Esophagus muscularis mucosa (tissue), 4 donors: ENCODE data around the gene IQCH. TPM values are rescaled to one million over a fixed set of nuclear protein-coding genes. Genes with fewer than 3 reads are reported as not detected.

Experiments used
- DNase-seq: peaks from one replicate; pipeline ENCODE4 v3.0.0-alpha.2; 2017; ENCODE audit errors: extremely low spot score
- H3K27ac ChIP-seq, 4 donors: fragments of 200-600 bp; sonication (generic); replicated peaks in 1 of 4; 1 replicate in 3 of 4; 2 replicates in 1 of 4; pipeline ENCODE4 v1.5.1; 2016 to 2019; ENCODE audit warnings: mild to moderate bottlenecking in 1 of 4
- H3K27me3 ChIP-seq, 4 donors: fragments of 200-600 bp; sonication (generic); one replicate each; pipeline versions ENCODE4 v1.5.1 to v1.6.0; 2016 to 2019
- H3K36me3 ChIP-seq, 4 donors: fragments of 200-600 bp; sonication (generic); one replicate each; pipeline ENCODE4 v1.5.1; 2016 to 2019
- H3K4me1 ChIP-seq, 4 donors: fragments of 200-600 bp; sonication (generic); one replicate each; pipeline ENCODE4 v1.5.1; 2016 to 2019
- H3K4me3 ChIP-seq, 4 donors: fragments of 200-600 bp; sonication (generic); 1 replicate in 2 of 4; 2 replicates in 2 of 4; pipeline ENCODE4 v1.5.1; 2016 to 2019; ENCODE audit warnings: mild to moderate bottlenecking in 4 of 4, moderate library complexity in 1 of 4
- H3K9me3 ChIP-seq, 4 donors: fragments of 200-600 bp; sonication (generic); 1 replicate in 3 of 4; 2 replicates in 1 of 4; pipeline ENCODE4 v1.5.1; 2016 to 2019
- EP300 ChIP-seq: sonication (generic); formaldehyde crosslinking; IDR thresholded peaks from one replicate; pipeline ENCODE4 v1.6.1; 2017; ENCODE audit warnings: antibody characterized with exemption
- POLR2A ChIP-seq: fragments of 450-650 bp; IDR thresholded peaks from one replicate; pipeline ENCODE4 v1.6.1; 2017; ENCODE audit warnings: antibody characterized with exemption, moderate library complexity, mild to moderate bottlenecking, low read depth
- POLR2AphosphoS5 ChIP-seq, 2 donors: sonication (generic); formaldehyde crosslinking; IDR thresholded peaks; one replicate each; pipeline ENCODE4 v1.6.1; 2017; ENCODE audit warnings: antibody characterized with exemption in 2 of 2
- WGBS: methylation state at CpG from one replicate; pipeline ENCODE4 v1.1.5; 2018; 5-methylcytosine and 5-hydroxymethylcytosine counted together
- intact Hi-C: fragments of 100-400 bp; cut with DNase I; formaldehyde crosslinking; loops from one replicate; pipeline ENCODE4 v1.15.1; 2023
- total RNA-seq, 4 donors: library from RNA; depleted of rRNA; stranded (reverse); fragments of >200 nt; gene quantifications; one replicate each; pipeline versions ENCODE4 v1.1.0 to v1.2.1, GENCODE V29; 2016
- TF ChIP-seq, protein P1 (sequence below), 3 experiments: fragments of 200-600 bp in 2 of 3; fragments of 450-650 bp in 1 of 3; sonication (generic) in 2 of 3; IDR thresholded peaks; one replicate each; pipeline ENCODE4 v1.5.1; 2017 to 2019; ENCODE audit warnings: antibody characterized with exemption in 3 of 3, mild to moderate bottlenecking in 2 of 3, moderate library complexity in 1 of 3

Gene IQCH
- total RNA-seq, 4 donors from 2014 or later: 0.58 to 2.4 (median 1.2) TPM

GRCh38 chr15:67495585-67495984 is 241.0 kb downstream of the IQCH start:
- no peak overlapping the region for H3K27ac ChIP-seq
- H3K4me3 ChIP-seq: no peak overlapping the region
- intact Hi-C loops: no loop called here
- peaks cover 0 to 10% (median 0%) of the 10 kb centered on the region in 4 donors for H3K36me3 ChIP-seq
- TF ChIP-seq, protein P1, sequence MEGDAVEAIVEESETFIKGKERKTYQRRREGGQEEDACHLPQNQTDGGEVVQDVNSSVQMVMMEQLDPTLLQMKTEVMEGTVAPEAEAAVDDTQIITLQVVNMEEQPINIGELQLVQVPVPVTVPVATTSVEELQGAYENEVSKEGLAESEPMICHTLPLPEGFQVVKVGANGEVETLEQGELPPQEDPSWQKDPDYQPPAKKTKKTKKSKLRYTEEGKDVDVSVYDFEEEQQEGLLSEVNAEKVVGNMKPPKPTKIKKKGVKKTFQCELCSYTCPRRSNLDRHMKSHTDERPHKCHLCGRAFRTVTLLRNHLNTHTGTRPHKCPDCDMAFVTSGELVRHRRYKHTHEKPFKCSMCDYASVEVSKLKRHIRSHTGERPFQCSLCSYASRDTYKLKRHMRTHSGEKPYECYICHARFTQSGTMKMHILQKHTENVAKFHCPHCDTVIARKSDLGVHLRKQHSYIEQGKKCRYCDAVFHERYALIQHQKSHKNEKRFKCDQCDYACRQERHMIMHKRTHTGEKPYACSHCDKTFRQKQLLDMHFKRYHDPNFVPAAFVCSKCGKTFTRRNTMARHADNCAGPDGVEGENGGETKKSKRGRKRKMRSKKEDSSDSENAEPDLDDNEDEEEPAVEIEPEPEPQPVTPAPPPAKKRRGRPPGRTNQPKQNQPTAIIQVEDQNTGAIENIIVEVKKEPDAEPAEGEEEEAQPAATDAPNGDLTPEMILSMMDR (IDR thresholded peaks at IDR 0.05): no peak
- no peak for TF ChIP-seq POLR2AphosphoS5 (IDR thresholded peaks at IDR 0.05)
- TF ChIP-seq POLR2A: no peak
- no peak for TF ChIP-seq EP300
- 100% methylated on average over 1 of the region's 1 CpG for WGBS
- H3K27me3 ChIP-seq: no peaks in the 10 kb centered on the region
- H3K9me3 ChIP-seq: no peaks in the 10 kb centered on the region
- H3K4me1 ChIP-seq: no peaks in the 10 kb centered on the region
- no peak for DNase-seq

GRCh38 chr15:67501177-67501835 is 246.7 kb downstream of the IQCH start:
- Histone ChIP-seq H3K4me3 (peak overlapping the region in 3 of 4 donors; percentile 1 to 28 (median 2)), H3K9me3 (no peaks in the 10 kb centered on the region), H3K27ac (no peak overlapping the region), H3K36me3 (no peaks in the 10 kb centered on the region), H3K4me1 (peaks cover 0 to 6% (median 0%) of the 10 kb centered on the region in 4 donors), H3K27me3 (no peaks in the 10 kb centered on the region)
- TF ChIP-seq POLR2AphosphoS5 (IDR thresholded peaks at IDR 0.05) (no peak), EP300 (no peak), POLR2A (no peak)
- TF ChIP-seq, protein P1 (IDR thresholded peaks at IDR 0.05): peak; percentile 19 to 33 (median 30)
- no peak for DNase-seq
- intact Hi-C loops: no loop called here
- 24% methylated on average over 2 of the region's 2 CpGs for WGBS

- Histone ChIP-seq H3K4me3 (peak overlapping the region in 3 of 4 donors; percentile 1 to 28 (median 2)), H3K36me3 (no peaks in the 10 kb centered on the region), H3K9me3 (no peaks in the 10 kb centered on the region), H3K4me1 (peaks cover 0 to 6% (median 0%) of the 10 kb centered on the region in 4 donors), H3K27me3 (no peaks in the 10 kb centered on the region), H3K27ac (no peak overlapping the region)
- DNase-seq: no peak
- no peak for TF ChIP-seq POLR2AphosphoS5 (IDR thresholded peaks at IDR 0.05)
- TF ChIP-seq, protein P1 (IDR thresholded peaks at IDR 0.05): no peak
- no peak for TF ChIP-seq POLR2A
- no peak for TF ChIP-seq EP300
- WGBS: 66% methylated on average over 13 of the region's 13 CpGs
- intact Hi-C loops: no loop called here
These were observed 247.4 kb downstream of the IQCH start for GRCh38 chr15:67501836-67502461.

DNA sequence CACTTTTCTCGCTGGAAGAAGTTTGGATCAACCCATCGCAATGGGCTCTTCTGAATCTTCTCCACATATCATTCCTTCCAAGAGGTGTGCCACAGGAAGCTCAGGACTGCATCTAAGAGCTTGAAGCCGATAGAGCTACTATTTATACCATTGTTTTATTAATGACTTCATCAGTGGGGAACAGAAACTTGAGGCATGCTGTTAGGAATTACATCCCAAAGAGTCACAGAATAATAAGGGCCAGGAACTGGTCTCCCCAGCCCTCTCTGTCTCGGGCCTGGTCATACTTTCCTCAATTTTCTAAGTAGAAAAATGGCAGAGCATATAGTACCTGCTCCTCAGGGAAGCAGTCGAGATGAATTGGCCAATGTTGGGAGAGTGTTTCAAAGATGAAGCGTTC is 249.5 kb downstream of the IQCH start:
- Histone ChIP-seq H3K4me3 (no peak overlapping the region), H3K4me1 (peaks cover 0 to 8% (median 3%) of the 10 kb centered on the region in 4 donors), H3K27me3 (no peaks in the 10 kb centered on the region), H3K27ac (no peak overlapping the region), H3K36me3 (no peaks in the 10 kb centered on the region), H3K9me3 (no peaks in the 10 kb centered on the region)
- intact Hi-C loops: no loop called here
- 89% methylated on average over 6 of the region's 6 CpGs for WGBS
- no peak for TF ChIP-seq POLR2AphosphoS5 (IDR thresholded peaks at IDR 0.05)
- no peak for TF ChIP-seq EP300
- no peak for TF ChIP-seq POLR2A
- TF ChIP-seq, protein P1 (IDR thresholded peaks at IDR 0.05): no peak
- DNase-seq: no peak
